WERI-Rb-1 (cell line): Measurements from ENCODE around the gene YEATS2.

Source experiments
- DNase-seq: peaks from one replicate; pipeline ENCODE4 v3.0.0-alpha.2; 2020
- H3K27ac ChIP-seq: fragments of 250-450 bp; sonication (Bioruptor Pico); 2 replicates; pipeline ENCODE4 v1.5.1; 2020; ENCODE audit warnings: mild to moderate bottlenecking, moderate library complexity
- H3K27me3 ChIP-seq: fragments of 250-450 bp; sonication (Bioruptor Pico); 2 replicates; pipeline ENCODE4 v1.5.1; 2021; ENCODE audit warnings: mild to moderate bottlenecking, low read depth, moderate library complexity; ENCODE audit not compliant: insufficient read depth, severe bottlenecking
- H3K36me3 ChIP-seq: fragments of 250-450 bp; sonication (Bioruptor Pico); 2 replicates; pipeline ENCODE4 v1.5.1; 2020; ENCODE audit warnings: mild to moderate bottlenecking, moderate library complexity
- H3K4me3 ChIP-seq: 2 replicates; pipeline ENCODE4 v1.5.1; 2011; ENCODE audit warnings: low read depth, mild to moderate bottlenecking, control low read depth, low read length
- H3K9me3 ChIP-seq: fragments of 250-450 bp; sonication (Bioruptor Pico); 2 replicates; pipeline ENCODE4 v1.5.1; 2021; ENCODE audit warnings: mild to moderate bottlenecking, moderate library complexity; ENCODE audit not compliant: severe bottlenecking
- TF ChIP-seq, protein P1 (sequence below): IDR thresholded peaks from 2 replicates; pipeline ENCODE4 v1.5.1; 2011; ENCODE audit warnings: low read depth, mild to moderate bottlenecking, control low read depth, inconsistent platforms, low read length

The YEATS2 gene

DNA sequence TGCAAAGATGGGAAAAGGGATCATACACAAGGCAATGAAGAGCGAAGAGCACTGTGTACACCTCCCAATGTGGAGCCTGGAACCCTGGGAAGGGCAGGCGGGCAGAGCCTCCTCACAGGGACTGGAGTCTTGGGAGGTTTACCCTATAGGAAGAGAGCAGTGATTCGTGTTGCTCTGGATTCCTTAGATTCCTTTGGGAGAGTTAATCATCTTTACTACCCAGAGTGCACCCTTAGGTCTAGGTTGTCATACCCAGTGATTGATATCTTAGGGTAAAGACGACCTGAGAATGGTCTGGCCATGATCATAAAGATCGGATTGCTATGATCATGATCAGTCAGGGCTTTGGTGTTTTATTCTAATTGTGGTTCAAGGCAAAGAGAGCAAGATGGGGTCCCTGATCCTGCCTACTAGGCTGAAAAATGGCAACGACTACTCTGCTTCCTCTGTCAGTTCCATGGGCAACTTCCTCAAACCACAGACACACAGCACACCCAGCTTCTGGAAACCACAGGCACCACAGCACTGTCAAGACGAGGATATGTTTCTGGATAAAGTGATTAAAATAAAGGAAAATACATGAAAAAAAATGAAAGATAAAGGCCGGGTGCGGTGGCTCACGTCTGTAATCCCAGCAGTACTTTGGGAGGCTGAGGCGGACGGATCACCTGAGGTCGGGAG lies 148.2 kb downstream of the YEATS2 start:
- TF ChIP-seq, protein P1, sequence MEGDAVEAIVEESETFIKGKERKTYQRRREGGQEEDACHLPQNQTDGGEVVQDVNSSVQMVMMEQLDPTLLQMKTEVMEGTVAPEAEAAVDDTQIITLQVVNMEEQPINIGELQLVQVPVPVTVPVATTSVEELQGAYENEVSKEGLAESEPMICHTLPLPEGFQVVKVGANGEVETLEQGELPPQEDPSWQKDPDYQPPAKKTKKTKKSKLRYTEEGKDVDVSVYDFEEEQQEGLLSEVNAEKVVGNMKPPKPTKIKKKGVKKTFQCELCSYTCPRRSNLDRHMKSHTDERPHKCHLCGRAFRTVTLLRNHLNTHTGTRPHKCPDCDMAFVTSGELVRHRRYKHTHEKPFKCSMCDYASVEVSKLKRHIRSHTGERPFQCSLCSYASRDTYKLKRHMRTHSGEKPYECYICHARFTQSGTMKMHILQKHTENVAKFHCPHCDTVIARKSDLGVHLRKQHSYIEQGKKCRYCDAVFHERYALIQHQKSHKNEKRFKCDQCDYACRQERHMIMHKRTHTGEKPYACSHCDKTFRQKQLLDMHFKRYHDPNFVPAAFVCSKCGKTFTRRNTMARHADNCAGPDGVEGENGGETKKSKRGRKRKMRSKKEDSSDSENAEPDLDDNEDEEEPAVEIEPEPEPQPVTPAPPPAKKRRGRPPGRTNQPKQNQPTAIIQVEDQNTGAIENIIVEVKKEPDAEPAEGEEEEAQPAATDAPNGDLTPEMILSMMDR, result no peak
- Histone ChIP-seq H3K27me3 (no peaks in the 10 kb centered on the region), H3K27ac (no peak overlapping the region), H3K4me3 (no peak overlapping the region), H3K9me3 (no peaks in the 10 kb centered on the region), H3K36me3 (peaks cover 43% of the 10 kb centered on the region)
- no peak for DNase-seq

DNA sequence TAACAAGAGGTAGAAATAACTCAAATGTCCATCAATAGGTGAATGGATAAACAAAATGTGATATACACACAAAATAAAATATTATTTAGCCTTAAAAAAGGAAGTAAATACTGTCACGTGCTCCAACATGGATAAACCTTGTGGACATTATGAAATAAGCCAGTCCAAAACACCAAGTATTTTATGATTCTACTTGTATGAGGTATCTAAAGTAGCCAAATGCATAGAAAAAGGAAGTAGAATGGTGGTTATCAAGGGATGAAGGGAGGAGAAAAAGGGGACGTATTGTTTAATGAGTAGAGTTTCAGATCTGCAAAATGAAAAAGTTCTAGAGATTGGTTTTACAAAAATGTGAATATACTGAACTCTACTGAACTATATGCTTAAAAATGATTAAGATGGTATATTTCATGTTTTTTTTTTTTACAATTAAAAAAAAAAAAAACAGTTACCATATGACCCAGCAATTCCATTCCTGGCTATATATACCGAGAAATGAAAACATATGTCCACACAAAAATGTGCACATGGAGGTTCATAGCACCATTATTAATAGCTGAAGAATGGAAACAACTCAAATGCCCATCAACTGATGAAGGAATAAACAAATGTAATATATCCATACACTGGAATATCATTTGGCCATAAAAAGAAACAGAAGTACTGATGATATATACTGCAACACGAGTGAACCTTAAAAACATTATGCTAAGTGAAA lies 156.9 kb downstream of the YEATS2 start:
- no peaks in the 10 kb centered on the region; the same call in 1 of the 2 replicates for H3K36me3 ChIP-seq
- TF ChIP-seq, protein P1, result no peak
- H3K9me3 ChIP-seq, result no peaks in the 10 kb centered on the region
- no peak overlapping the region for H3K27ac ChIP-seq
- H3K4me3 ChIP-seq, result no peak overlapping the region
- no peak for DNase-seq
- H3K27me3 ChIP-seq, result no peaks in the 10 kb centered on the region

DNA sequence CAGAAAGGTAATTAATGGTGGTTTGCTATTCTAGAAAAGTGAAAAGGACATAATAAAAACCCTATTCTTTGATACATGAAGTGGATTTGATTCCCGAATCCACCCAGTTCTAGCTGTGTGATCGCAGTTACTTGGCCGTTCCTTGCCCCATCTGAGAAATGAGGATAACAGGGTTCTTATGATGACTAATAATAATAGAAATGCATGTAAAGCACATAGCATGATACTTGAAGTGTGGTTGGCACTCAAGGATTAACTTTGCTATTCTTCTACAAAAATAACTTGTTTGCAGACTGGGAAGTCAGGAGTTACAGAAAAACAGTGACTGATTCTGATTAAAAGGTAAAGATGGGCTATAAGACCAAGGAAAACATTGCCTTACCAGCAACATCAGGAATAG lies 160.3 kb downstream of the YEATS2 start:
- DNase-seq, result no peak
- H3K4me3 ChIP-seq, result no peak overlapping the region
- TF ChIP-seq, protein P1, result no peak
- no peak overlapping the region for H3K27ac ChIP-seq
- no peaks in the 10 kb centered on the region for H3K27me3 ChIP-seq
- peaks cover 20% of the 10 kb centered on the region for H3K36me3 ChIP-seq
- no peaks in the 10 kb centered on the region for H3K9me3 ChIP-seq
